Activated CD4-positive, alpha-beta T cell treated with anti-CD3 and anti-CD28 coated beads for 36 hours (primary cell): Measurements from ENCODE around the gene TRPM5. TPM values are rescaled to one million over a fixed set of nuclear protein-coding genes. Genes with fewer than 3 reads are reported as not detected.

ENCODE experiments used
- ATAC-seq: fragments of 200-7000 bp; cut with Tn5 transposase; one replicate; pipeline ENCODE4 v1.10.0; 2021; ENCODE audit warnings: mild to moderate bottlenecking, moderate library complexity
- CTCF ChIA-PET: fragments of 350-600 bp; sonication (Branson Sonifier 250); formaldehyde crosslinking; loops from one replicate; lab custom pipeline; 2021; ENCODE audit warnings: antibody characterized with exemption; lab: Charles Lee
- POLR2A ChIA-PET: fragments of 350-600 bp; sonication (Branson Sonifier 250); formaldehyde crosslinking; loops from one replicate; lab custom pipeline; 2021; ENCODE audit warnings: antibody characterized with exemption, inconsistent platforms; lab: Charles Lee
- DNase-seq: peaks from one replicate; pipeline ENCODE4 v3.0.0-alpha.2; 2020
- H3K27ac Mint-ChIP-seq: one replicate; pipeline ENCODE4 v1.8.0; 2021; ENCODE audit warnings: mixed read lengths
- H3K27me3 Mint-ChIP-seq: one replicate; pipeline ENCODE4 v1.8.0; 2021; ENCODE audit warnings: mixed read lengths
- H3K36me3 Mint-ChIP-seq: one replicate; pipeline ENCODE4 v1.8.0; 2021; ENCODE audit warnings: low read depth, mixed read lengths
- H3K4me1 Mint-ChIP-seq: one replicate; pipeline ENCODE4 v1.8.0; 2021; ENCODE audit warnings: mixed read lengths
- H3K4me3 Mint-ChIP-seq: one replicate; pipeline ENCODE4 v1.8.0; 2021; ENCODE audit warnings: mild to moderate bottlenecking, moderate library complexity, mixed read lengths
- H3K9me3 Mint-ChIP-seq: one replicate; pipeline ENCODE4 v1.8.0; 2021; ENCODE audit warnings: low read depth, mixed read lengths
- intact Hi-C, 2 experiments: fragments of 100-400 bp; cut with DNase I in 1 of 2; cut with micrococcal nuclease in 1 of 2; formaldehyde crosslinking; loops; one replicate each; pipeline versions ENCODE4 v1.14.2 to v1.15.1; 2022 to 2024; cut with DNase I, micrococcal nuclease
- total RNA-seq, 2 experiments: library from RNA; stranded (reverse); gene quantifications; one replicate each; pipeline ENCODE4 v1.2.3, GENCODE V29; 2021

The TRPM5 gene
- total RNA-seq, 2 experiments from 2014 or later: 0.05 TPM; not detected in 1

- Mint-ChIP-seq H3K36me3 (no peaks in the 10 kb centered on the region), H3K4me1 (peaks cover 38% of the 10 kb centered on the region), H3K4me3 (peak overlapping the region; percentile 23), H3K27ac (peak overlapping the region; percentile 37), H3K9me3 (peaks cover 2% of the 10 kb centered on the region), H3K27me3 (no peaks in the 10 kb centered on the region)
- ChIA-PET CTCF (interaction anchor here (1.1 kb wide), 2 partner anchors 67 to 89 kb away, joined by 3 read pairs; partner anchors contain the start of gene CD81), POLR2A (no interaction called here)
- intact Hi-C loops: no loop called here
- no peak for DNase-seq
- ATAC-seq: no peak
Observed at GRCh38 chr11:2443406-2443805, 908 bp downstream of the TRPM5 start.

GRCh38 chr11:2442589-2442988 is 1.7 kb downstream of the TRPM5 start:
- Mint-ChIP-seq H3K27me3 (no peaks in the 10 kb centered on the region), H3K4me1 (peaks cover 33% of the 10 kb centered on the region), H3K36me3 (no peaks in the 10 kb centered on the region), H3K27ac (no peak overlapping the region), H3K4me3 (no peak overlapping the region), H3K9me3 (peaks cover 2% of the 10 kb centered on the region)
- CTCF ChIA-PET: interaction anchor here (1.0 kb wide), 1 partner anchor 22 kb away, joined by 5 read pairs; no protein-coding TSS in a partner anchor
- intact Hi-C loops: no loop called here
- ATAC-seq (no peak), DNase-seq (no peak)
- POLR2A ChIA-PET: no interaction called here

- no peak for DNase-seq
- H3K36me3 Mint-ChIP-seq: no peaks in the 10 kb centered on the region
- ChIA-PET CTCF (no interaction called here), POLR2A (no interaction called here)
- H3K4me3 Mint-ChIP-seq: no peak overlapping the region
- H3K4me1 Mint-ChIP-seq: peaks cover 22% of the 10 kb centered on the region
- H3K27ac Mint-ChIP-seq: no peak overlapping the region
- ATAC-seq: no peak
- intact Hi-C loops: no loop called here
- H3K27me3 Mint-ChIP-seq: no peaks in the 10 kb centered on the region
- peaks cover 2% of the 10 kb centered on the region for H3K9me3 Mint-ChIP-seq
Observed at GRCh38 chr11:2441171-2441570, 3.1 kb downstream of the TRPM5 start.

DNA sequence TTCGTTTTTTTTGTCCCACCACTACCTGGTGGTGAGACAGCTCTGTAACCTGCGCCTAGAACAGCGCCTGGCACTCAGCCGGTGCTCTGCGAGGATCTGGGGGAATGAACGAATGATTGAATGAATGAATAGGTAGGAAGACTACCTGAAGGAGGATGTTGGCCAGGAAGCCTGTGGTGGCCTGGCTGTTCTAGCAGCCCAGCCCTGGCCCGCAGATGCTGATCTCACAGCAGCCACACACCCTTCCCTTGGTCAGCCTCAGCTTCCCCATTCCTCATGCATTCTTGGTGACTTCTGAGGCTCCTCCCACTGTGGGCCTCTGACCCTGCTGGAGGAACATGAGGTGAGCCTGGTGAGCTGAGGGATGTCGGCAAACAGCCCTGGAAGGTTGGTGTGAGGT is 3.7 kb downstream of the TRPM5 start:
- POLR2A ChIA-PET: no interaction called here
- CTCF ChIA-PET: no interaction called here
- intact Hi-C loops: no loop called here
- DNase-seq (peak; percentile 3), ATAC-seq (no peak)
- Mint-ChIP-seq H3K27ac (no peak overlapping the region), H3K4me3 (no peak overlapping the region), H3K9me3 (peaks cover 2% of the 10 kb centered on the region), H3K4me1 (peaks cover 22% of the 10 kb centered on the region), H3K27me3 (no peaks in the 10 kb centered on the region), H3K36me3 (no peaks in the 10 kb centered on the region)

GRCh38 chr11:2439820-2440219 is 4.5 kb downstream of the TRPM5 start:
- Mint-ChIP-seq H3K4me3 (no peak overlapping the region), H3K9me3 (peaks cover 2% of the 10 kb centered on the region), H3K36me3 (no peaks in the 10 kb centered on the region), H3K27ac (no peak overlapping the region), H3K4me1 (peaks cover 19% of the 10 kb centered on the region), H3K27me3 (no peaks in the 10 kb centered on the region)
- DNase-seq (no peak), ATAC-seq (no peak)
- POLR2A ChIA-PET: no interaction called here
- intact Hi-C loops: no loop called here
- CTCF ChIA-PET: interaction anchor here (0.6 kb wide), 1 partner anchor 19 kb away, joined by 3 read pairs; no protein-coding TSS in a partner anchor

DNA sequence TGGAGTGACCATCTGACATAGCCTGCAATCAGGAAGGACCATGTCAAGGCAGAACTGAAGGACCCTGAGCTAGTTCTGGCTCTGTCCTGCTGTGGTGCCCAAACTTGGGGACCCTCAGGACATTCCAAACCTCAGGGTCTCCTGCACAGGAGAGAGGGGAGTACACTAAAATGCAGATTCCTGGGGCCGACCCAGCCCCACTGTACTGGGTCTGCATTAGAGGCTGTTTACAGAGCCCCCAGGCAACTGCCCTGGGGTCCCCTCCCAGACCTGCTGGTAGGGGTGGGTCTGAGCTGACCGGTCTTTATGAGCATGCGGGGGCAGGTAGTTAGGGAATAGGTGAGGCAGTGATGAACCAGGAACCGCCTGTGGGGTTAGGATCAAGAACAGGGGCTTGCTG is 6.8 kb downstream of the TRPM5 start:
- ATAC-seq: no peak
- no peaks in the 10 kb centered on the region for H3K27me3 Mint-ChIP-seq
- ChIA-PET CTCF (interaction anchor here (0.6 to 1.2 kb wide), 2 partner anchors 10 to 251 kb away, joined by 3 to 4 read pairs; no protein-coding TSS in a partner anchor), POLR2A (no interaction called here)
- no peak overlapping the region for H3K4me3 Mint-ChIP-seq
- peaks cover 8% of the 10 kb centered on the region for H3K4me1 Mint-ChIP-seq
- no peaks in the 10 kb centered on the region for H3K36me3 Mint-ChIP-seq
- DNase-seq: no peak
- intact Hi-C loops: no loop called here
- H3K9me3 Mint-ChIP-seq: peaks cover 2% of the 10 kb centered on the region
- no peak overlapping the region for H3K27ac Mint-ChIP-seq

GRCh38 chr11:2436521-2437031 is 7.7 kb downstream of the TRPM5 start:
- Mint-ChIP-seq H3K27ac (no peak overlapping the region), H3K27me3 (no peaks in the 10 kb centered on the region), H3K9me3 (peaks cover 2% of the 10 kb centered on the region), H3K4me1 (no peaks in the 10 kb centered on the region), H3K4me3 (no peak overlapping the region), H3K36me3 (no peaks in the 10 kb centered on the region)
- POLR2A ChIA-PET: no interaction called here
- ATAC-seq: no peak
- intact Hi-C loops: no loop called here
- DNase-seq: no peak
- CTCF ChIA-PET: interaction anchor here (0.7 to 1.2 kb wide), 2 partner anchors 9 to 790 kb away, joined by 3 to 4 read pairs; no protein-coding TSS in a partner anchor

GRCh38 chr11:2436013-2436520 is 8.2 kb downstream of the TRPM5 start:
- no peak for ATAC-seq
- CTCF ChIA-PET: interaction anchor here (1.2 kb wide), 1 partner anchor 8 kb away, joined by 4 read pairs; no protein-coding TSS in a partner anchor
- POLR2A ChIA-PET: no interaction called here
- Mint-ChIP-seq H3K36me3 (no peaks in the 10 kb centered on the region), H3K27ac (no peak overlapping the region), H3K27me3 (no peaks in the 10 kb centered on the region), H3K4me1 (no peaks in the 10 kb centered on the region), H3K4me3 (no peak overlapping the region), H3K9me3 (peaks cover 2% of the 10 kb centered on the region)
- DNase-seq: no peak
- intact Hi-C loops: no loop called here

DNA sequence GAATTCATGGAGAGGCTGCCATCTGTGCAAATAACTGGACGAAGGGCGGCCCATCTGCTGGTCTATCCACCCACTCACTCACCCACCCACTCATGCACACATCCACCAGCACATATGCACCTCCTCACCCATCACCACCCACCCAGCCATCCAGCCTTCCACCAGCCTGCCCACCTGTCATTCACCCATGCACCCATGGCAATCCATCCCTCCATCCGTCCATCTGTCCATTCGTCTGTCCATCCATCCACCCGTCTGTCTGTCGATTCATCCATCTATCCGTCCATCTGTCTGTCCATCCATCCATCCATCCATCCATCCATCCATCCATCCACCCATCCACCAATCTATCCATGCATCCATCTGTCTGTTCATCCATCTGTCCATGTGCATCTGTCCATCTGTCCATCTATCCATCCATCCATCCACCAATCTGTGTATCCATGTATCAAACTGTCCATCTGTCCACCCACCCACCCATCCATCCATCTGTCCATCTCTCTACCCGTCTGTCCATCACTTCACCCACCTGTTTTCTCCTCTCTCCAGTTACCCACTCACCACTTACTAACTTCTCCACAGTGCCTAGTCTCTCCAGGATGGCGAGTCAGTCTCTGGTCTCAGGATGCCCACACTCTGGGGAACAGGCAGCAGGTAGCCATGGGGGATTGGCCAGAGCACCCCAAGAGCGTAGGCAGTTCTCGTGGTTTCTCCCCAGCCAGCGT is 8.9 kb downstream of the TRPM5 start:
- Mint-ChIP-seq H3K4me1 (no peaks in the 10 kb centered on the region), H3K27me3 (no peaks in the 10 kb centered on the region), H3K9me3 (peaks cover 2% of the 10 kb centered on the region), H3K27ac (no peak overlapping the region), H3K4me3 (no peak overlapping the region), H3K36me3 (no peaks in the 10 kb centered on the region)
- CTCF ChIA-PET: no interaction called here
- intact Hi-C loops: no loop called here
- POLR2A ChIA-PET: no interaction called here
- no peak for DNase-seq
- ATAC-seq: no peak

- H3K9me3 Mint-ChIP-seq: no peaks in the 10 kb centered on the region
- H3K4me3 Mint-ChIP-seq: no peak overlapping the region
- ATAC-seq: no peak
- H3K27ac Mint-ChIP-seq: no peak overlapping the region
- no peaks in the 10 kb centered on the region for H3K27me3 Mint-ChIP-seq
- POLR2A ChIA-PET: no interaction called here
- H3K36me3 Mint-ChIP-seq: no peaks in the 10 kb centered on the region
- intact Hi-C loops: no loop called here
- CTCF ChIA-PET: no interaction called here
- DNase-seq: no peak
- no peaks in the 10 kb centered on the region for H3K4me1 Mint-ChIP-seq
Observed at GRCh38 chr11:2434506-2435255, 9.6 kb downstream of the TRPM5 start.

GRCh38 chr11:2434008-2434407 is 10.3 kb downstream of the TRPM5 start:
- DNase-seq (no peak), ATAC-seq (no peak)
- Mint-ChIP-seq H3K4me1 (no peaks in the 10 kb centered on the region), H3K27ac (no peak overlapping the region), H3K9me3 (no peaks in the 10 kb centered on the region), H3K27me3 (no peaks in the 10 kb centered on the region), H3K36me3 (no peaks in the 10 kb centered on the region), H3K4me3 (no peak overlapping the region)
- intact Hi-C loops: no loop called here
- POLR2A ChIA-PET: no interaction called here
- CTCF ChIA-PET: no interaction called here
